ENCODE data around the gene NAALAD2. TPM values are rescaled to one million over a fixed set of nuclear protein-coding genes. Genes with fewer than 3 reads are reported as not detected.
"Not testable (repeated sequence)": the region's sequence is repeated elsewhere in the genome, so short reads cannot be mapped to it uniquely, and the experiment has no call there.

The NAALAD2 gene
- 1 to 10 TPM in 4 of 6 donors, under 1 TPM in 2; 0.33 to 2.1 (median 1.2) TPM for total RNA-seq

- ATAC-seq (ENCODE audit: low FRiP score in 2 of 2) (peak; percentile 51 to 81), DNase-seq (peak; percentile 31 to 63)
- Histone ChIP-seq H3K27me3 (no peaks in the 10 kb centered on the region), H3K27ac (peak within 1 kb of the TSS in 1 of 4 donors; percentile 71), H3K9me3 (no peaks in the 10 kb centered on the region), H3K4me1 (peaks cover 0 to 12% (median 2%) of the 10 kb centered on the region in 4 donors), H3K36me3 (no peaks in the 10 kb centered on the region), H3K4me3 (peak within 1 kb of the TSS in 3 of 4 donors; percentile 39 to 55 (median 49))
- WGBS, 2 donors, result 1 to 2% methylated on average over 13 to 25 of the region's 25 CpGs
- TF ChIP-seq CTCF (IDR thresholded peaks at IDR 0.05) (no peak), POLR2A (IDR thresholded peaks at IDR 0.05) (no peak), EP300 (IDR thresholded peaks at IDR 0.05) (no peak), POLR2AphosphoS5 (IDR thresholded peaks at IDR 0.05) (no peak)
Measured at GRCh38 chr11:90134478-90135003, at the start of gene NAALAD2. Gene NAALAD2, plus strand, starts transcription at chr11:90134663. Its CDS starts 96 bp downstream, at chr11:90134759.

GRCh38 chr11:90085650-90086049, 48.8 kb upstream of the NAALAD2 start, which contains the start of gene UBTFL1:
Gene UBTFL1, plus strand, starts transcription at chr11:90085950. Its CDS starts 0 bp downstream, at chr11:90085950.
- WGBS, 2 donors, result 64 to 70% methylated on average over 2 to 3 of the region's 3 CpGs
- not testable (repeated sequence) for H3K27ac ChIP-seq; DNase-seq; H3K36me3 ChIP-seq; H3K4me3 ChIP-seq; H3K9me3 ChIP-seq; H3K27me3 ChIP-seq; ATAC-seq (ENCODE audit: low FRiP score in 2 of 2); H3K4me1 ChIP-seq

GRCh38 chr11:90088731-90089130, 45.7 kb upstream of the NAALAD2 start:
- not testable (repeated sequence) for H3K27me3 ChIP-seq; H3K9me3 ChIP-seq; DNase-seq; H3K27ac ChIP-seq; H3K4me1 ChIP-seq; H3K4me3 ChIP-seq; ATAC-seq (ENCODE audit: low FRiP score in 2 of 2); H3K36me3 ChIP-seq
- 48 to 57% methylated on average over 2 of the region's 2 CpGs for whole genome bisulfite sequencing, 2 donors

- 97 to 98% methylated on average over 21 to 23 of the region's 28 CpGs for WGBS, 2 donors
- H3K27ac ChIP-seq; H3K27me3 ChIP-seq; H3K9me3 ChIP-seq; ATAC-seq (ENCODE audit: low FRiP score in 2 of 2); H3K4me1 ChIP-seq; H3K36me3 ChIP-seq; H3K4me3 ChIP-seq: not testable (repeated sequence)
- DNase-seq, result peak in 1 of 2 donors; percentile 17
Measured at GRCh38 chr11:90095230-90095924, 39.1 kb upstream of the NAALAD2 start.

GRCh38 chr11:90098261-90098660, 36.2 kb upstream of the NAALAD2 start:
- ATAC-seq (ENCODE audit: low FRiP score in 2 of 2); H3K27me3 ChIP-seq; H3K4me3 ChIP-seq; H3K27ac ChIP-seq; H3K4me1 ChIP-seq; H3K36me3 ChIP-seq; H3K9me3 ChIP-seq; DNase-seq: not testable (repeated sequence)
- 76 to 84% methylated on average over 4 of the region's 4 CpGs for WGBS, 2 donors

- 49 to 61% methylated on average over 3 of the region's 3 CpGs for WGBS, 2 donors
- H3K4me1 ChIP-seq, result no peaks in the 10 kb centered on the region
- ATAC-seq (ENCODE audit: low FRiP score in 2 of 2) (no peak), DNase-seq (no peak)
- no peaks in the 10 kb centered on the region for H3K36me3 ChIP-seq
- no peak overlapping the region for H3K4me3 ChIP-seq
- no peaks in the 10 kb centered on the region for H3K9me3 ChIP-seq
- H3K27me3 ChIP-seq, result no peaks in the 10 kb centered on the region
- TF ChIP-seq POLR2A (IDR thresholded peaks at IDR 0.05), result no peak
- no peak for TF ChIP-seq CTCF (IDR thresholded peaks at IDR 0.05)
- TF ChIP-seq EP300 (IDR thresholded peaks at IDR 0.05), result no peak
- TF ChIP-seq POLR2AphosphoS5 (IDR thresholded peaks at IDR 0.05), result no peak
- no peak overlapping the region for H3K27ac ChIP-seq
Measured at GRCh38 chr11:90100431-90100830, 34.0 kb upstream of the NAALAD2 start.

- H3K4me3 ChIP-seq, result no peak overlapping the region
- H3K27me3 ChIP-seq, result no peaks in the 10 kb centered on the region
- H3K4me1 ChIP-seq, result no peaks in the 10 kb centered on the region
- H3K9me3 ChIP-seq, result no peaks in the 10 kb centered on the region
- DNase-seq (no peak), ATAC-seq (ENCODE audit: low FRiP score in 2 of 2) (no peak)
- H3K27ac ChIP-seq, result no peak overlapping the region
- TF ChIP-seq POLR2A (IDR thresholded peaks at IDR 0.05) (no peak), CTCF (IDR thresholded peaks at IDR 0.05) (peak in 1 of 6 experiments; percentile 19), EP300 (IDR thresholded peaks at IDR 0.05) (no peak), POLR2AphosphoS5 (IDR thresholded peaks at IDR 0.05) (no peak)
- WGBS, 2 donors, result 4 to 5% methylated on average over 2 of the region's 2 CpGs
- H3K36me3 ChIP-seq, result no peaks in the 10 kb centered on the region
Measured at GRCh38 chr11:90113541-90113940, 20.9 kb upstream of the NAALAD2 start.
